LNCaP clone FGC (cell line): ENCODE measurements around the gene ASTN2.

ENCODE experiments used
- DNase-seq: peaks from one replicate; pipeline ENCODE4 v3.0.0-alpha.2; 2011; ENCODE audit warnings: low read depth
- H3K4me3 ChIP-seq: 2 replicates; pipeline ENCODE4 v1.5.1; 2011; ENCODE audit warnings: mild to moderate bottlenecking, low read depth, low read length, control low read depth
- CTCF ChIP-seq: IDR thresholded peaks from 2 replicates; pipeline ENCODE4 v1.5.1; 2012; ENCODE audit warnings: mild to moderate bottlenecking; ENCODE audit not compliant: control insufficient read depth, insufficient read depth; ENCODE audit errors: extremely low read depth

ASTN2 gene

DNA sequence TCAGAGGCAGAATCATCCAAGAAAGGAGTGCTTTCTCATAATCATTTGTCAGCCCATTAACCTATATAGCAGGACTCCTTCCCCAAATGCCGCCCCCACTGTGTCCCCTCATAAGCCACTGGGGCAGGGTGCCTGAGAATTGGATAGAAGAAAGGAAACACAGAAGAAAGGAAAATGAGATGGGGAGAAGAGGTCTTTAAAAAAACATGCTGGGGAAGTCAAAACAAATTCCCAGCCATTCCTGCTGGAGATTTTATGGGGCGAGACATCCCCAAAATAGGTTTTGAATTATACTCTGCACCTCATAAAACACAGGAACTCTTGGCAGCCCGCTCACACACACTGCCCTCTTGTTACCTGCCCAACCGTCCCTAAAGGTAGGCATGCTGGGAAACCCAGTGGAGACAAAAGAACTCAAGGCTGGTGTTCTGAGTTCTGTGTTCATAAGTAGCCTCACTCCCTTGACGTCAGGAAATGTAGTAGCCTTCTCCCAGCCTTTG is 19.7 kb downstream of the ASTN2 start:
- no peak for DNase-seq
- H3K4me3 ChIP-seq: no peak overlapping the region
- TF ChIP-seq CTCF: no peak

GRCh38 chr9:117394655-117395054 is 20.2 kb downstream of the ASTN2 start:
- TF ChIP-seq CTCF: no peak
- no peak overlapping the region for H3K4me3 ChIP-seq
- no peak for DNase-seq

DNA sequence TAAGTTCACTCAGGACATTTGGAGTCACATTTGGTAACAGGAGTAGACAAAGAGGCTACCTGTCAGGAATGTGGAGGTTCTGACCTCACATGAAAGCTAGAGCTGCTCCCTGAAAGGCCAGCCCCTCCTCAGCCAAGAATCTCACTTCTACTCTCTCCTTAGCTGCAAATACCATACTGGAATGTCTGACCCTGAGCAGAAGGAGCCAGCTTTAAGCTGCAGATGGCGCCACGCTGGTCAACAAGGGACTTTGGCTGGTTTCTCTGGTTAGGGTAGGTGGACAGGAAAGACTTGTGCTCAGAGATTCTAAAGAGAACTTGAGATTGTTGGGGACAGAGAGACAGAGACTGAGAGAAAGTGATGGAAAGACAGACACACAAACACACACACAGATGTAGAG is 21.9 kb downstream of the ASTN2 start:
- TF ChIP-seq CTCF: no peak
- DNase-seq: no peak
- no peak overlapping the region for H3K4me3 ChIP-seq

GRCh38 chr9:117387422-117387821 is 27.4 kb downstream of the ASTN2 start:
- TF ChIP-seq CTCF: no peak
- no peak for DNase-seq

DNA sequence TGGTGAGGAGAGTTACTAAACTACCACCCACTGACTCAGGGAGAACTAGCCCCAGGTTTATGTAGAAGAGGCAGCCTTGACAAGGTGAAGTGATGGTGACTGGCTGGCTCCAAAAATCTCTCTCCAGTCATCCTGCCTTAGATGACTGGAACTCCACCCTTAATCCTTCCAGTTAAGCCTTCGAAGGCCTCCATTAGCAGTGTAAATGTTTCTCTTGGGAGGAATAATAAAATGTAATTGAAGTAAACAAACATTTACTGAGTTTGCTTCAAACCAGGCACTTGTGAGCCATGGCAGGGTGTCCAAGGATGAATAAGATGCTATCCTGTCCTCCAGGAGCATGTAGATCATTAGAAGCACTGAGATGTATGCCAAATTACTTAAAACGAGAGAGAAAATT is 35.5 kb downstream of the ASTN2 start:
- no peak overlapping the region for H3K4me3 ChIP-seq
- TF ChIP-seq CTCF: no peak
- no peak for DNase-seq

More at GRCh38 chr9:117387422-117387821, 27.4 kb downstream of the ASTN2 start:
- no peak overlapping the region for H3K4me3 ChIP-seq

DNA sequence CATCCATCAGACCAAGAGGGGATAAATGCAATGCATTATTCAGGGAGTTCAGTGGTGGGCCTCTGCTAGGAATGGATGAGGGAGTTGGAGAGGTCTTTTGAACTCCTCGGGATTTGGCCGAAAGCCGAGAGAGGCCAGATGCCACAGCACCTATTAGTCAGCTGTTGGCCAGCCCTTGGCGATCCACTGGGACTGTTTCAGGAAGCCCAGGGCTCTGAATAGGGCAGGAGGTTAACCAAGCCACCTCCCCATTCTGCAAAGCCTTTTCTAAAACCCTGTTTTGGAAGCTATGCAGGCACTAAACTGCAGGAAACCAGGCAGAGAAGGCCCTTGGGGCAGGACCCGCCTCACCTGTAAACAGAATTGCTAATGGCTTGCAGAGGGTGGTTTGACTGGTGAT is 37.8 kb downstream of the ASTN2 start:
- H3K4me3 ChIP-seq: no peak overlapping the region
- TF ChIP-seq CTCF: no peak
- no peak for DNase-seq

- DNase-seq: no peak
- H3K4me3 ChIP-seq: no peak overlapping the region
- no peak for TF ChIP-seq CTCF
Observed at GRCh38 chr9:117375956-117376355, 38.9 kb downstream of the ASTN2 start.
